ENCODE results near the gene DISP2.
A peak's percentile ranks its signal among the peaks of the same experiment; 100 is the strongest.

DISP2 gene

DNA sequence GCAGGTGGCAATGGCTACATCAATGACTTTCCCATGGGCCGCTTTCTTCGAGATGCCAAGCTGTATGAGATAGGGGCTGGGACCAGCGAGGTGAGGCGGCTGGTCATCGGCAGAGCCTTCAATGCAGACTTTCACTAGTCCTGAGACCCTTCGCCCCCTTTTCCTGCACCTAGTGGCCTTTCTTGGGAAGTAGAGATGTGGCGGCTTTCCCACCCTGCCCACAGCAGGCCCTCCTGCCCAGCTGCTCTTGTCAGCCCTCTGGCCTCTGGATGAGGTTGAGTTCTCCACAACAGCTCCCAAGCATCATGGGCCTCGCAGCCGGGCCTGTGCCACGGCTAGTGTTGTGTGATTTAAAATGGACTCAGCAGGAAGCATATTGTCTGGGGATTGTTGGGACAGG lies 60.1 kb downstream of the DISP2 start:
- peaks cover 17% of the 10 kb centered on the region for H3K36me3 ChIP-seq (ENCODE audit: insufficient read depth, low read length)
- H3K9ac ChIP-seq (ENCODE audit: low read depth, low read length), result no peak overlapping the region
- no peaks in the 10 kb centered on the region for H3K9me3 ChIP-seq (ENCODE audit: control insufficient read depth, insufficient read depth, low read length)
- peaks cover 12% of the 10 kb centered on the region for H3K4me1 ChIP-seq (ENCODE audit: insufficient read depth, low read length)

DNA sequence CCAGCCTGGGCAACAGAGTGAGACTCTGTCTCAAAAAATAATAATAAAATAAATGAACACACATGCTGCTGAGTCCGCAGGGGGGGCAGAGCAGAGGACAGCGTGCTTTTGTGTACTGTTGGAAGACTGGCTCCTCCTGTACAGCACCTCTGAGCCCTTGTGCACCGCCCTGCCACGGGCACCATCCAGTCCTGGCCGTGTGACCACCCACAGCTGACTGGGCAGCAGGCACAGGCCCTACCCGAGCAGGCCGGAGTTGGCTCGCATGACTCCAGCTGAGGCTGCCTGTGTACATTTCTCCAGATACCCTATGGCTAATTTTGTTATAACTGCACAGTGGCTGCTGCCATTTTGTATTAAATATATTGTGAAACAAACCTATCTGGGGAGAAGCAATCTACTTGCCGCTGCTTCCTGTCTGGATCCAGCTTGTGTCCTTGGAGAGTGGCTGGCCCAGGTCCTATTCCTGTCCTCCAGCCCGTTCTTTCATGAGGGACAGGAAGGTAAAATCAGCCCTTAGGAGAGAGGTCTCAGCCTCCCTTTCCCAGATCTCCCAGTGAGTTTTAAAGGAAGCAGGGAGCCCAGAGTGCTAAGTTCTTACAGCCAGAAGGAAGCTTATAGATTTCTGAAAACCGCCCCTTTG lies 62.2 kb downstream of the DISP2 start:
- H3K4me1 ChIP-seq (ENCODE audit: insufficient read depth, low read length), result peaks cover 12% of the 10 kb centered on the region
- peaks cover 7% of the 10 kb centered on the region; the same call in 1 of the 2 replicates for H3K36me3 ChIP-seq (ENCODE audit: insufficient read depth, low read length)
- H3K9ac ChIP-seq (ENCODE audit: low read depth, low read length), result no peak overlapping the region
- no peaks in the 10 kb centered on the region for H3K9me3 ChIP-seq (ENCODE audit: control insufficient read depth, insufficient read depth, low read length)

DNA sequence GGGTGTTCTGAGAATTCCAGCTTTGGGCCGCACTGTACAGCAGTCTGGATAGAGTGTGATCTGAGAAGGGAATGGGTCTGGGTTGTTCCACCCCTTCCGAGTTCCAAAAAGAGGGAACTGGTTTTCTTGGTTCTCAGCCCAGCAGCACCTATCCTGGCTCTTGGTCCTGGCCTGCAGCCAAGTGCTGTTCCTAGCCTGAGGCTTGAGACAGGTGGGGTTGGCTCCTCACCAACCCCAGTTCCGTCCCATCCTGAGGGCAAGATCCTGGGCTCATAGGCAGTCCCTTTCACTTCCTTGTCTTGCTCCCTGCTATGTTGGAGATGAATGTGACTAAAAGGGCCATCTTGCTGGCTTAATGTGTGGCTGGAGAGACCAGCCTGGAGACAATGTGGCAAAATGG lies 62.8 kb downstream of the DISP2 start:
- Histone ChIP-seq H3K4me1 (ENCODE audit: insufficient read depth, low read length) (peaks cover 12% of the 10 kb centered on the region), H3K9me3 (ENCODE audit: control insufficient read depth, insufficient read depth, low read length) (no peaks in the 10 kb centered on the region), H3K36me3 (ENCODE audit: insufficient read depth, low read length) (peaks cover 5% of the 10 kb centered on the region; the same call in 1 of the 2 replicates), H3K9ac (ENCODE audit: low read depth, low read length) (no peak overlapping the region)

DNA sequence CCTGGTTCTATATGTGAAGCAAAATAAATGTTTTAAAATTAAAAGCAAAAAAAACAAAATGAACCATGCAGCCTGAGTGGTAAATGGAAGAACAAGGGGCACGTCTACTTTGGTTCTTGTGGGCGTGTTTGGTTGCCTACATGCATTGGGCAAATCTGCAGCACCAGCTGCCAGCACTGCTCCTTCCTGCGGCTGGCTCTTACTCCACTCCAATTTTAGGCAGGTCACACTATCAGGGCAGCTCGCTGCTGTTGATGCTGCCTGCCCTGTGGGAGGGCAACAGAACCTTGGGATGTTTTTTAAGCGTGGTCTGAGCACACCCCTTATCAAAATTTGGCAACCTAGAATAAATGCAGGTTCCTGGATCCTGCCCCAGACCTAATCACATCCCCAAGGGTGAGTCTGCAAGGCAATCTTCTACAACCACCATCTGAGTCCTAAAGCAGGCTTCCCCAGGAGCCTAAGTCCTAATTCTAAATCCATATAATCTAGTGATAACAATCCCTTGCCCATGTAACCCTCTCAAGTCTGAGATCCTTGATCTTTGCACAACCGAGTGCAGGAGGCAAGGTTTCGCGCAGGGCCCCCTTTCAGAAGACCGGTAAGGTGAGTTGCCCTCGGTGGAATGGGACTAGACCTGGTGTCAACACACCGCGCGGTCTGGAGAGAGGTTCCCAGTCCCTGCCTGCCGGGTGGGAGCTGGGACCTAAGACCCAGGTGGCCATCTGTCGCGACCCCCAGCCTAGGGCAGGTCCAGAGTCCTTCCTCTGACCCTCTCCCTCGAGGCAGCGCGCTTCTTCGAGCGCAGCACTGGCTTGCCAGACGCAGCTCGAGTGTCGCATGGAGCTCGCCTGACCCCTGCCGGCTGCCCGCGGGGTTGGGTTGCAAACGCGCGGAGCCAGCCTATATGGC lies 63.5 kb downstream of the DISP2 start:
- peak overlapping the region; percentile 22; the same call in 1 of the 2 replicates for H3K9ac ChIP-seq (ENCODE audit: low read depth, low read length)
- no peaks in the 10 kb centered on the region for H3K9me3 ChIP-seq (ENCODE audit: control insufficient read depth, insufficient read depth, low read length)
- H3K4me1 ChIP-seq (ENCODE audit: insufficient read depth, low read length), result peaks cover 12% of the 10 kb centered on the region
- H3K36me3 ChIP-seq (ENCODE audit: insufficient read depth, low read length), result no peaks in the 10 kb centered on the region; the same call in 1 of the 2 replicates

DNA sequence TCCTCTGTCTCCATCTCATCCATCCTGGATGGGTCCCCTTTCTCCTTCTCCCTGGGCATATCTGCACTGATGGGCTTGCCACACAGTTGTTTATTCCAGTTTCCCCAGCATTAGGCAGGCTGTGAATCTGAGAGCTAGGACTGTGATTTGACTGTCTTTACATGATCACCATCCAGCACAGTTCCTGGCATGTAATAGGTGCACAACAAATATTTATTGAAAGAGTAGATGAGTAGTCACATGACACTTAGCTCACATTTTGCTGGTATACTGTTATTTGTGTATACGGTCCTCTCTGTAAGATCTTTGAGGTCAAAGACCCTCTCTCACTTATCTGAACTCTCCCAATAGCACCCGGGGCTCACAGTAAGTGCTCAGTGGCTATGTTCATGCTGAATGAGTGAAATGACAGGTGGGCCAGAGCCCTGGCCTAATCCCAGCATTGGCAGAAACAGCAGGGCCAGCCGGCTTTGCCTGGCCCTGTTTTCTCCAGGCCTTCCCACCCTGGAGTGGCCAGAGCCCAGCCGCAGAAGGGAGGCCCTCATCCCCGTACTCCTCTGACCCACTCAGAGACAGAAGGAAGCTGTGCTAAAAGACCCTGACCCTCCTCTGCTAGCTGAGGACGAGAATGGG lies 66.6 kb downstream of the DISP2 start:
- Histone ChIP-seq H3K9me3 (ENCODE audit: control insufficient read depth, insufficient read depth, low read length) (no peaks in the 10 kb centered on the region), H3K36me3 (ENCODE audit: insufficient read depth, low read length) (no peaks in the 10 kb centered on the region), H3K4me1 (ENCODE audit: insufficient read depth, low read length) (peaks cover 12% of the 10 kb centered on the region), H3K9ac (ENCODE audit: low read depth, low read length) (no peak overlapping the region)

DNA sequence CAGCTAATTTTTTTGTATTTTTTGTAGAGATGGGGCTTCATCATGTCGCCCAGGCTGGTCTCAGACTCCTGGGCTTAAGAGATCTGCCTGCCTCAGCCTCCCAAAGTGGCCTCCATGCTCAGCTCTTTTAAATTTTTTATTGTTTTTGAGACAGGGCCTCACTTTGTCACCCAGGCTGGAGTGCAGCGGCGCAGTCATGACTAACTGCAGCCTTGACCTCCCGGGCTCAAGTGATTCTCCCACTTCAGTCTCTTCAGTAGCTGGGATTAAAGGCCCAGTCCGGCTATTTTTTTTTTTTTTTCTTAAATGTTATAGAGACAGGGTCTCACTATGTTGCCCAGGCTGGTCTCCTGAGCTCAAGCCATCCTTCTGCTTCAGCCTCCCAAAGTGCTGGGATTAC lies 67.7 kb downstream of the DISP2 start:
- H3K4me1 ChIP-seq (ENCODE audit: insufficient read depth, low read length), result peaks cover 11% of the 10 kb centered on the region
- H3K9me3 ChIP-seq (ENCODE audit: control insufficient read depth, insufficient read depth, low read length), result no peaks in the 10 kb centered on the region
- no peak overlapping the region for H3K9ac ChIP-seq (ENCODE audit: low read depth, low read length)
- no peaks in the 10 kb centered on the region for H3K36me3 ChIP-seq (ENCODE audit: insufficient read depth, low read length)

DNA sequence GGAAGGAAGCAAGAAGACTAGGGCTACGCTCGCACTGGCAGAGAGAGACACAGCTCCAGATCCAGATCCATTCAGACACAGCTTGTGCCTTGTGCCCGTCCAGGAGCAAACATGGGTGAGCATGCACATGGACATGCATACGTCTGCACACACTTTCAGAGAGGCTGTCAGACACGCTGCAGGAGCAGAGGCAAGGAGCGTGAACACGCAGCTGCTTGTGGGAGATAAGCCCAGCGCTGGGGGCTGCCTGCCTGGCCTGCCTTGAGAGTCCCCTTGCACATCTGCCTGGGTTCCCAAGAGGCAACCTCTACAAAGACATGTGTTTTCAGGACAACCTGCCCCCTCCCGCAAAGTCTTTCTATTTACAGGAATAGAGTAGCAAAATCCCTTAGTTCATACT lies 69.2 kb downstream of the DISP2 start:
- no peaks in the 10 kb centered on the region; the same call in 1 of the 2 replicates for H3K4me1 ChIP-seq (ENCODE audit: insufficient read depth, low read length)
- H3K9ac ChIP-seq (ENCODE audit: low read depth, low read length), result no peak overlapping the region
- H3K36me3 ChIP-seq (ENCODE audit: insufficient read depth, low read length), result no peaks in the 10 kb centered on the region
- H3K9me3 ChIP-seq (ENCODE audit: control insufficient read depth, insufficient read depth, low read length), result no peaks in the 10 kb centered on the region

DNA sequence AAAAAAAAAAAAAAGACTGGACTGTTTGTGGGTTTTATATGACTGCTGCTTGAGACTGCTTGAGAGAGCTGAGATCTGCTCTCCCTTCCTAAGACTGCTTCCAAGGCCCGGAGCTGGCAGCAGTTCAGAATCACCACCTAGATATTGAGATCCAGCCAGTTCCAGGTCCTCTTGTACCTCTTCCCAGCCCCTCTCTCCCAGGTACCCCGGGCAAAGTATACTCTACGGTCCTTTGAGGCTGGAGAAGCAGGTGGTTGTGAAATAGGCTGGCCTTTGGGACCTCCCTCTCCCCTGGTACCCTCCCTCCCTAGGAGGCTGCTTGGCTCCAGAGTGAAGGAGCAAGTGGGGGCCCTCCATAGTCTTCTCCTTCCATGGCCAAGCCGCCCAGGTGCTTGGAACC lies 70.2 kb downstream of the DISP2 start:
- H3K9me3 ChIP-seq (ENCODE audit: control insufficient read depth, insufficient read depth, low read length), result no peaks in the 10 kb centered on the region
- H3K36me3 ChIP-seq (ENCODE audit: insufficient read depth, low read length), result no peaks in the 10 kb centered on the region
- no peak overlapping the region for H3K9ac ChIP-seq (ENCODE audit: low read depth, low read length)
- no peaks in the 10 kb centered on the region; the same call in 1 of the 2 replicates for H3K4me1 ChIP-seq (ENCODE audit: insufficient read depth, low read length)

All from ES-I3 (cell line).